Activated naive CD4-positive, alpha-beta T cell treated with anti-CD3 and anti-CD28 coated beads for 36 hours (primary cell): Measurements from ENCODE around the gene PGBD4. TPM values are rescaled to one million over a fixed set of nuclear protein-coding genes. Genes with fewer than 3 reads are reported as not detected.
A peak's percentile ranks its signal among the peaks of the same experiment; 100 is the strongest.

Experiments used
- CTCF ChIA-PET: fragments of 350-600 bp; sonication (Branson Sonifier 250); formaldehyde crosslinking; loops from one replicate; lab custom pipeline; 2021; ENCODE audit warnings: antibody characterized with exemption; lab: Charles Lee
- DNase-seq: peaks from one replicate; pipeline ENCODE4 v3.0.0-alpha.2; 2020
- H3K27ac Mint-ChIP-seq: one replicate; pipeline ENCODE4 v1.8.0; 2021; ENCODE audit warnings: mild to moderate bottlenecking, mixed read lengths
- H3K27me3 Mint-ChIP-seq: one replicate; pipeline ENCODE4 v1.8.0; 2021; ENCODE audit warnings: low read depth, mixed read lengths
- H3K36me3 Mint-ChIP-seq: one replicate; pipeline ENCODE4 v1.8.0; 2021; ENCODE audit warnings: low read depth, mixed read lengths
- H3K4me1 Mint-ChIP-seq: one replicate; pipeline ENCODE4 v1.8.0; 2021; ENCODE audit warnings: low read depth, mixed read lengths
- H3K4me3 Mint-ChIP-seq: one replicate; pipeline ENCODE4 v1.8.0; 2021; ENCODE audit warnings: mild to moderate bottlenecking, moderate library complexity, mixed read lengths
- H3K9me3 Mint-ChIP-seq: one replicate; pipeline ENCODE4 v1.8.0; 2021; ENCODE audit warnings: mixed read lengths
- intact Hi-C: fragments of 100-400 bp; cut with micrococcal nuclease; formaldehyde crosslinking; loops from one replicate; pipeline ENCODE4 v1.15.1; 2023
- total RNA-seq, 2 experiments: library from RNA; stranded (reverse); gene quantifications; one replicate each; pipeline ENCODE4 v1.2.3, GENCODE V29; 2021

The PGBD4 gene
- total RNA-seq, 2 experiments from 2014 or later = 2.0 TPM

DNA sequence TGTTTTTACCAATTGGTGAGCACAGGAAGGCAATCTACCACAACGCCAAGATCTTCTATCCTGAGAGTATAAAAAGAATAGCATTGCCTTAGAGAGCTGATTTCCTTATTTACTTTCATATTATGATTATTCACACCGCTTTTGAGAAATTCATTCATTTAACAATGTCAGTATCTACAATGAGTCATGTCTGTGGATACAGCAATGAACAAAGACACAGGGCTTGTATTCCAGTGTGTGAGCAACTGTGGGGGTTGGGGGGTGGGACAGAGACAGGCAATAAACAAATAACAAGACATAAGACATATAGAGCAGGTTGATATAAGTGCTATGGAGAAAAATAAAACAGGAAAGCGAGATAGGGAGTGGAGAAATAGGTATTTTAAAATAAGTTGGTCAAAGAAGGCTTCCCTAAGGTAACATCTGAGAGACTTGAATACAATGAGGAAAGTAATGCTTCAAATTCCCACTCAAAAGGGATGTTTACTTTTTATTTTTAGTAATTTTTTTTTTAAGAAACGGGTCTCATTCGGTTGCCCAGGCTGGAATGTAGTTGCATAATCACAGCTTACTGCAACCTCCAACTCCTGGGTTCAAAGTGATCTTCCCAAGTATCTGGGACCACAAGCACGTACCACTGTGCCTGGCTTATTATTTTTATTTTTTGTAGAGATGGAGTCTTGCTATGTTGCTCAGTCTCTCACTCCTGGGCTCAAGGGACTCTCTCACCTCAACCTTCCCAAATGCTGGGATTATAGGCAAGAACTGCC is 45.7 kb downstream of the PGBD4 start:
- Mint-ChIP-seq H3K9me3 (no peaks in the 10 kb centered on the region), H3K27me3 (no peaks in the 10 kb centered on the region), H3K4me3 (no peak overlapping the region), H3K27ac (no peak overlapping the region), H3K36me3 (peaks cover 30% of the 10 kb centered on the region), H3K4me1 (no peaks in the 10 kb centered on the region)
- CTCF ChIA-PET = no interaction called here
- intact Hi-C loops = no loop called here
- DNase-seq = no peak

DNA sequence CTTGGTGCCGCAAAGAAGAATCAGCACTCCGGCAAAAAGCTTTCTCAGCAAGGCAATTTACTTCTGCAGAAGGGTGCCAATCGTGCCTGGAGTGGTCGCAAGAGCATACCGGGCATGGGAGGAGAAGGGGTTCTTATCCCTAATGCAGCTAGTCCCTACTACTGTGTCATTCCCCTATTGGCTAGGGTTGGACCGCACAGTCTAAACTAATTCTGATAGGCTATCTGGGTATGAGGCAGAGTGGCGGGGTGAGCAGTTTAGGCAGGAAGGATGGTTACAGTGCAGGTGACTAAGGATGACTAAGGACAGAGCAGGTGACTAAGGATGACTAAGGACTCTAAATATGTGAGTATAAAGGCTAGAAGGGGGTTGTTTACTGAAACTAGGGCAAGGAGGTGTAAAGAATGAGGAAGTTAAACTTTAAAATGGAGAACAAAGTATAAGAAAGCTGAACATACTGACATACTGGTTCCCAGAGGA is 52.9 kb downstream of the PGBD4 start:
- peak; percentile 22 for DNase-seq
- CTCF ChIA-PET = interaction anchor here (0.6 kb wide), 1 partner anchor 115 kb away, joined by 6 read pairs; no protein-coding TSS in a partner anchor

DNA sequence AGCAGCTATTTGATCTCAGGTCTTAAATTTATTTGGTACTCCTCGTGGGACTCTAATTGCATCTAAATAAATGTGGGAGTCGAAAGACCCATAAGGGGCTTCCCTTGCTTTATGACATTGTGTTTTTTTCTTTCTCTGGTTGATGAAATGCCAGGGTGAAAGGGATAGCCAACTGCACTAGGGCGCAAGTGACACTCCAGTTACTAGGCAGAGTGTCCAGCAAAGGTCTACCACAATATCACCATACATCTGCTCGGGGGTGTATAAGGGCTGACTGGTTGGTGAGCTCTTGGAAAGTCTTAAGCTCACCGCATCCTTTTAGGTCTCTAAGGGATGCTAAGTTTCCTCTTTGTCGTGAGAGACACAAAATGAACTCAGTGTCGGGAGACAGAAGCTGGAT is 54.0 kb downstream of the PGBD4 start:
- CTCF ChIA-PET = no interaction called here
- no peak overlapping the region for H3K27ac Mint-ChIP-seq

More for the DNA sequence above, 52.9 kb downstream of the PGBD4 start:
- intact Hi-C loops = no loop called here
- Mint-ChIP-seq H3K36me3 (peaks cover 68% of the 10 kb centered on the region), H3K27me3 (no peaks in the 10 kb centered on the region), H3K9me3 (peaks cover 25% of the 10 kb centered on the region), H3K4me1 (peaks cover 6% of the 10 kb centered on the region), H3K27ac (peak overlapping the region; percentile 69), H3K4me3 (no peak overlapping the region)

More for the DNA sequence above, 54.0 kb downstream of the PGBD4 start:
- DNase-seq = no peak
- Mint-ChIP-seq H3K4me1 (peaks cover 6% of the 10 kb centered on the region), H3K9me3 (peaks cover 32% of the 10 kb centered on the region), H3K27me3 (no peaks in the 10 kb centered on the region), H3K4me3 (no peak overlapping the region), H3K36me3 (peaks cover 76% of the 10 kb centered on the region)
- intact Hi-C loops = no loop called here

Other genes with a start within 250 kb of the PGBD4 start
- not detected for gene CHRM5, start 133.6 kb upstream of the PGBD4 start, total RNA-seq
- gene AVEN, start 62.9 kb upstream of the PGBD4 start, total RNA-seq = 10 to 100 TPM; 13.3 to 13.9 TPM
- 10 to 100 TPM; 51.8 to 56.2 TPM for gene EMC7, start 221 bp upstream of the PGBD4 start, total RNA-seq
- gene KATNBL1, start 108.0 kb downstream of the PGBD4 start, total RNA-seq = 10 to 100 TPM; 46.4 to 51.6 TPM
- gene EMC4, start 122.9 kb downstream of the PGBD4 start, total RNA-seq = 100 to 1,000 TPM; 100 to 102 TPM
- 10 to 100 TPM; 24.6 to 28.7 TPM for gene SLC12A6, start 235.7 kb downstream of the PGBD4 start, total RNA-seq
- 100 to 1,000 TPM; 220 to 227 TPM for gene NOP10, start 241.1 kb downstream of the PGBD4 start, total RNA-seq
- under 1 TPM in 1 of 2 experiments, not detected in 1; 0.05 TPM for gene NUTM1, start 241.2 kb downstream of the PGBD4 start, total RNA-seq